Loucy (cell line): Measurements from ENCODE around the gene CTBP2.

ENCODE experiments used
- H2AFZ ChIP-seq: fragments of 200-600 bp; sonication (generic); 2 replicates; pipeline ENCODE4 v1.6.0; 2016; ENCODE audit warnings: antibody characterized with exemption, mild to moderate bottlenecking, low read length, moderate library complexity
- H3F3A ChIP-seq: fragments of 200-600 bp; 2 replicates; pipeline ENCODE4 v1.6.0; 2016; ENCODE audit warnings: antibody characterized with exemption, low read depth, mild to moderate bottlenecking
- H3K27me3 ChIP-seq: fragments of 200-600 bp; sonication (generic); 2 replicates; pipeline ENCODE4 v1.6.1; 2014; ENCODE audit warnings: low read length, mild to moderate bottlenecking; ENCODE audit not compliant: insufficient read depth, poor library complexity, severe bottlenecking
- H3K36me3 ChIP-seq: fragments of 200-600 bp; sonication (generic); 2 replicates; pipeline ENCODE4 v1.6.1; 2016; ENCODE audit warnings: low read length; ENCODE audit not compliant: insufficient read depth
- H3K4me1 ChIP-seq: fragments of 200-600 bp; sonication (generic); 2 replicates; pipeline ENCODE4 v1.5.1; 2014; ENCODE audit warnings: low read length, mild to moderate bottlenecking; ENCODE audit not compliant: insufficient read depth, poor library complexity, severe bottlenecking
- H3K4me2 ChIP-seq: fragments of 200-600 bp; sonication (generic); 2 replicates; pipeline ENCODE4 v1.6.0; 2014; ENCODE audit warnings: antibody characterized with exemption, low read length, low read depth, mild to moderate bottlenecking; ENCODE audit not compliant: poor library complexity, severe bottlenecking
- H3K4me3 ChIP-seq: fragments of 200-600 bp; sonication (generic); 2 replicates; pipeline ENCODE4 v1.5.1; 2014; ENCODE audit warnings: low read length, mild to moderate bottlenecking, mixed read lengths; ENCODE audit not compliant: poor library complexity, severe bottlenecking
- H3K79me2 ChIP-seq: fragments of 200-600 bp; sonication (generic); 2 replicates; pipeline ENCODE4 v1.6.1; 2014; ENCODE audit warnings: low read length; ENCODE audit not compliant: insufficient read depth
- H3K9ac ChIP-seq: fragments of 200-600 bp; sonication (generic); 2 replicates; pipeline ENCODE4 v1.6.0; 2014; ENCODE audit warnings: mild to moderate bottlenecking, low read depth, low read length, moderate library complexity; ENCODE audit not compliant: poor library complexity, severe bottlenecking
- H3K9me2 ChIP-seq: fragments of 200-600 bp; sonication (generic); replicated peaks from 2 replicates; pipeline ENCODE4 v1.6.1; 2016; ENCODE audit warnings: low read depth, low read length, mixed read lengths
- H3K9me3 ChIP-seq: fragments of 200-600 bp; sonication (generic); 2 replicates; pipeline ENCODE4 v1.6.1; 2014; ENCODE audit warnings: mild to moderate bottlenecking, antibody characterized with exemption, low read length, low read depth; ENCODE audit not compliant: insufficient read depth
- H4K20me1 ChIP-seq: fragments of 200-600 bp; sonication (generic); 2 replicates; pipeline ENCODE4 v1.6.0; 2014; ENCODE audit warnings: antibody characterized with exemption, low read length, mild to moderate bottlenecking; ENCODE audit not compliant: insufficient read depth, poor library complexity, severe bottlenecking
- EZH2phosphoT487 ChIP-seq: fragments of 200-600 bp; IDR thresholded peaks from 2 replicates; pipeline ENCODE4 v1.6.1; 2018; ENCODE audit warnings: antibody characterized with exemption, mild to moderate bottlenecking, moderate library complexity, borderline replicate concordance
- TF ChIP-seq, protein P1 (sequence below): fragments of 200-600 bp; sonication (generic); conservative IDR thresholded peaks from 2 replicates; pipeline ENCODE4 v1.5.1; 2014; ENCODE audit warnings: mild to moderate bottlenecking, antibody characterized with exemption, low read length

CTBP2 gene

DNA sequence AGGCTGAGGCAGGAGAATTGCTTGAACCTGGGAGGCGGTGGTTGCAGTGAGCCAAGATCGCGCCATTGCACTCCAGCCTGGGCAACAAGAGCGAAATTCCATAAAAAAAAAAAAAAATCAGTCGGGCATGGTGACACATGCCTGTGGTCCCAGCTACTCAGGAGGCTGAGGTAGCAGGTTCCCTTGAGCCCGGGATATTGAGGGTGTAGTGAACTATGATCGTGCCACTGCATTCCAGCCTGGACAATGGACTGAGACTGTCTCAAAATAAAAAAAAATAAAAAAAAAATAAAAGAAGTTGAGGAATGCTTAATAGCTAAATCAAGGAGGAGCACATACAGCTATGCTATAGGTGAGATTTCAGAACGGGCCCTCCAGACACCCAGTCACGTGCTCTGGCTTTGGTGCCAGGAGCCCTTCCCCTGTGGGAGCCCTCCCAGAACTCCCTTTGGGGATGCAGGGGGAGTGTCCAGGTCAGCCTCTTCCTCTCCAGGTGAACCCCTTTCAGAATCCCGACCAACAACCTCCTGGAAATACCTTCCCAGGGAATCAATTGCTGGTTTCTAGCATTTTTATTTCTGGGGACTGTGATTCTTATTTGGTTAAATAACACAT is 42.9 kb upstream of the CTBP2 start:
- H3K4me3 ChIP-seq, result no peak overlapping the region

GRCh38 chr10:125201791-125202622 is 41.6 kb upstream of the CTBP2 start:
- H3K36me3 ChIP-seq, result no peaks in the 10 kb centered on the region
- no peak overlapping the region for H3K4me2 ChIP-seq
- no peaks in the 10 kb centered on the region for H3K27me3 ChIP-seq
- H3K9ac ChIP-seq, result no peak overlapping the region
- peaks cover 5% of the 10 kb centered on the region; the same call in 1 of the 2 replicates for H3K9me3 ChIP-seq
- H2AFZ ChIP-seq, result no peak overlapping the region
- H3K79me2 ChIP-seq, result no peaks in the 10 kb centered on the region
- TF ChIP-seq, protein P1, sequence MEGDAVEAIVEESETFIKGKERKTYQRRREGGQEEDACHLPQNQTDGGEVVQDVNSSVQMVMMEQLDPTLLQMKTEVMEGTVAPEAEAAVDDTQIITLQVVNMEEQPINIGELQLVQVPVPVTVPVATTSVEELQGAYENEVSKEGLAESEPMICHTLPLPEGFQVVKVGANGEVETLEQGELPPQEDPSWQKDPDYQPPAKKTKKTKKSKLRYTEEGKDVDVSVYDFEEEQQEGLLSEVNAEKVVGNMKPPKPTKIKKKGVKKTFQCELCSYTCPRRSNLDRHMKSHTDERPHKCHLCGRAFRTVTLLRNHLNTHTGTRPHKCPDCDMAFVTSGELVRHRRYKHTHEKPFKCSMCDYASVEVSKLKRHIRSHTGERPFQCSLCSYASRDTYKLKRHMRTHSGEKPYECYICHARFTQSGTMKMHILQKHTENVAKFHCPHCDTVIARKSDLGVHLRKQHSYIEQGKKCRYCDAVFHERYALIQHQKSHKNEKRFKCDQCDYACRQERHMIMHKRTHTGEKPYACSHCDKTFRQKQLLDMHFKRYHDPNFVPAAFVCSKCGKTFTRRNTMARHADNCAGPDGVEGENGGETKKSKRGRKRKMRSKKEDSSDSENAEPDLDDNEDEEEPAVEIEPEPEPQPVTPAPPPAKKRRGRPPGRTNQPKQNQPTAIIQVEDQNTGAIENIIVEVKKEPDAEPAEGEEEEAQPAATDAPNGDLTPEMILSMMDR, result no peak
- TF ChIP-seq EZH2phosphoT487, result no peak
- no peaks in the 10 kb centered on the region for H3F3A ChIP-seq
- no peak overlapping the region for H3K4me3 ChIP-seq
- no peaks in the 10 kb centered on the region for H4K20me1 ChIP-seq
- no peaks in the 10 kb centered on the region for H3K4me1 ChIP-seq
- H3K9me2 ChIP-seq, result no peaks in the 10 kb centered on the region

More for the DNA sequence above, 42.9 kb upstream of the CTBP2 start:
- Histone ChIP-seq H4K20me1 (no peaks in the 10 kb centered on the region), H3K36me3 (no peaks in the 10 kb centered on the region), H3F3A (no peaks in the 10 kb centered on the region), H3K79me2 (no peaks in the 10 kb centered on the region), H3K4me1 (no peaks in the 10 kb centered on the region), H3K9me3 (peaks cover 10% of the 10 kb centered on the region; the same call in 1 of the 2 replicates), H3K9me2 (no peaks in the 10 kb centered on the region), H3K9ac (no peak overlapping the region), H3K27me3 (no peaks in the 10 kb centered on the region), H2AFZ (no peak overlapping the region), H3K4me2 (no peak overlapping the region)
- no peak for TF ChIP-seq EZH2phosphoT487
- TF ChIP-seq, protein P1, result no peak

- no peaks in the 10 kb centered on the region for H3K4me1 ChIP-seq
- H3K9ac ChIP-seq, result no peak overlapping the region
- no peak overlapping the region for H3K4me2 ChIP-seq
- H4K20me1 ChIP-seq, result no peaks in the 10 kb centered on the region
- no peaks in the 10 kb centered on the region for H3F3A ChIP-seq
- no peaks in the 10 kb centered on the region for H3K36me3 ChIP-seq
- TF ChIP-seq EZH2phosphoT487, result no peak
- peaks cover 5% of the 10 kb centered on the region; the same call in 1 of the 2 replicates for H3K9me3 ChIP-seq
- no peaks in the 10 kb centered on the region for H3K9me2 ChIP-seq
- no peak overlapping the region for H2AFZ ChIP-seq
- H3K4me3 ChIP-seq, result no peak overlapping the region
- no peaks in the 10 kb centered on the region for H3K27me3 ChIP-seq
- H3K79me2 ChIP-seq, result no peaks in the 10 kb centered on the region
Measured at GRCh38 chr10:125201108-125201524, 40.8 kb upstream of the CTBP2 start.
